AG04450 (cell line): ENCODE data around the gene ABCA2. TPM values are rescaled to one million over a fixed set of nuclear protein-coding genes. Genes with fewer than 3 reads are reported as not detected.

Source experiments
- CTCF ChIA-PET: fragments of 300-600, 350-600 bp; formaldehyde crosslinking; extraction: SDS; loops from one replicate; lab custom pipeline; 2022; ENCODE audit warnings: antibody characterized with exemption, inconsistent platforms; lab: Charles Lee
- POLR2A ChIA-PET: fragments of 350-600 bp; formaldehyde crosslinking; extraction: SDS; loops from one replicate; lab custom pipeline; 2021; ENCODE audit warnings: antibody characterized with exemption, inconsistent platforms; lab: Yijun Ruan, JAX
- DNase-seq: peaks from one replicate; pipeline ENCODE4 v3.0.0-alpha.2; 2011; ENCODE audit warnings: low read depth, low spot score
- H3K27ac ChIP-seq: one replicate; pipeline ENCODE4 v1.5.1; 2012; ENCODE audit warnings: low read depth, low read length, control low read depth
- H3K27me3 ChIP-seq: one replicate; pipeline ENCODE4 v1.6.0; 2012; ENCODE audit warnings: low read length; ENCODE audit not compliant: control insufficient read depth, insufficient read depth
- H3K4me3 ChIP-seq: 2 replicates; pipeline ENCODE4 v1.5.1; 2011; ENCODE audit warnings: mild to moderate bottlenecking, low read depth, low read length, control low read depth
- H3K9me3 ChIP-seq: 2 replicates; pipeline ENCODE4 v1.5.1; 2012; ENCODE audit warnings: low read length; ENCODE audit not compliant: control insufficient read depth, insufficient read depth
- CTCF ChIP-seq: IDR thresholded peaks from 2 replicates; pipeline ENCODE4 v1.5.1; 2011; ENCODE audit warnings: low read depth, low read length, control low read depth, inconsistent platforms
- polyA plus RNA-seq: library from polyadenylated mRNA; depleted of rRNA; stranded (reverse); fragments of >200 nt; gene quantifications from 2 replicates; pipeline ENCODE4 v1.2.3, GENCODE V29; 2011

Gene ABCA2
- polyA plus RNA-seq, 1 experiment = 4.7 TPM

- ChIA-PET CTCF (interaction anchor here (0.7 kb wide), 1 partner anchor 11 kb away, joined by 3 read pairs; no protein-coding TSS in a partner anchor), POLR2A (no interaction called here)
- H3K4me3 ChIP-seq = peak overlapping the region; percentile 58
- H3K27ac ChIP-seq = no peak overlapping the region
- peaks cover 6% of the 10 kb centered on the region; the same call in 1 of the 2 replicates for H3K9me3 ChIP-seq
- TF ChIP-seq CTCF = no peak
- no peaks in the 10 kb centered on the region for H3K27me3 ChIP-seq
- no peak for DNase-seq
Observed at GRCh38 chr9:137026828-137027227, 1.2 kb downstream of the ABCA2 start.

DNA sequence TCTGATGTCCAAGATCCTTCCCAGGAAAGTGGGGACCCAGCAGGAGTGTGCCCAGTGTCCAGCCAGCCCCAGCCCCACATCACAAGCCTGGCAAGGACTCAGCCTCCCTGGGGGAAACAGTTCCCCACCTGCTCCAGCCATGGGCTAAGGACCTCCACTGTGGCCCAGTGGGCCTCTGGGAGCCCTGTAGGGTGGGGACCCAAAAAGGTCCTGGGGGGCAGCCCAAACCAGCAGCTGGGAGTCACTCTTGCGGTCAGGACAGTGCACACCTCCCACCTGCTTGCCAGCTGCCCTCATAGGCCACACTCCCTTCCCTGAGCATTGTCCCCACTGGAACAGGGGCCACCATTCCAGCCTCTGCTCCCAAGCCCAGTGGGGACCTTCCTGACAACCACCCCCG, 1.7 kb downstream of the ABCA2 start:
- no peak for TF ChIP-seq CTCF
- no peaks in the 10 kb centered on the region for H3K27me3 ChIP-seq
- ChIA-PET CTCF (interaction anchor here (0.7 to 1.1 kb wide), 3 partner anchors 8 to 23 kb away, joined by 3 to 7 read pairs (median 3); no protein-coding TSS in a partner anchor), POLR2A (no interaction called here)
- H3K9me3 ChIP-seq = peaks cover 10% of the 10 kb centered on the region; the same call in 1 of the 2 replicates
- H3K4me3 ChIP-seq = no peak overlapping the region
- no peak for DNase-seq
- no peak overlapping the region for H3K27ac ChIP-seq

DNA sequence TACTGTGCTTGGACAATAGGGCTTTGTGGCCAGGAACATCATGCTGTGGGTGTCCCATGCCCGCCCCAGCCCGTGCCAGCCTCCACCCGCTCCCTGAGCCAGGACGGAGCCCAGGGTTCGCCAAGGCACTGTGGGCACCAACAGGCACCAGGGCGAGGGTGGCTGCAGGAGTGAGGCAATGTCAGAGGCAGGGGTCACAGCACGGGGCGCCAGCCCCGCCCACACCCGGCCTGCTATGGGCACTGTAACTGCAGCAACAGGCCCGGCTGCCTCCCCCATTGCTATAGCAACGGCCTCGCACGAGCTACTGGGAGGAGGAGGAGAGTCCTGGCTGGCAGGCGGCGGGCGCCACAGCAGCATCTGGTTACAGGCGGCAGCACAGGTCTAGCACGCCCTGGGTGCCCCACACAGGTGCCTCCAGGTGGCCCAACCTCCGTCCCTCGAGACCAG, 2.5 kb downstream of the ABCA2 start:
- Histone ChIP-seq H3K27me3 (no peaks in the 10 kb centered on the region), H3K4me3 (no peak overlapping the region), H3K9me3 (peaks cover 13% of the 10 kb centered on the region; the same call in 1 of the 2 replicates), H3K27ac (no peak overlapping the region)
- CTCF ChIA-PET = interaction anchor here (0.7 to 1.1 kb wide), 3 partner anchors 9 to 77 kb away, joined by 3 to 7 read pairs (median 3); no protein-coding TSS in a partner anchor
- no peak for DNase-seq
- POLR2A ChIA-PET = no interaction called here
- no peak for TF ChIP-seq CTCF

DNA sequence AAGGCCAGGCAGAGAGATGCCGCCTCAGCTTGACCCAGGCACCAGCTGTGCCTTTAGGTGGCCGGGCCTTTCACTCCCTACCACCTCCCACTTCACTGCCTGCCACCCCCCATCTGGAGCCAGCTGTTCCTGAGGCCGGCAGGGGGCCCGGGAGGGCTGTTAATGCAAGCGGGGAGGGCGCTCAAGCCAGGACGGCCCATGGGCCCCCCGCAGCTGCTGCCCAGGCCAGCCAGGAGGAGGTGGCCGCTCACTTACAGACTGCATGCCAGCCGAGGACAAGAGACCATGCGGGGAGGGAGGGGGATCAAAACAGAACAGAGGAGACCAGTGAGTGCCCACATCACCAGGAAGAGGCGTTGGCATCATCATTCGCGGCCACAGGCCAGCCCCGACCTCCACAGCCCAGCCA, 4.5 kb downstream of the ABCA2 start:
- H3K9me3 ChIP-seq = peaks cover 13% of the 10 kb centered on the region; the same call in 1 of the 2 replicates
- DNase-seq = no peak
- no peak for TF ChIP-seq CTCF
- no peak overlapping the region for H3K27ac ChIP-seq
- no peaks in the 10 kb centered on the region for H3K27me3 ChIP-seq
- H3K4me3 ChIP-seq = no peak overlapping the region
- CTCF ChIA-PET = no interaction called here
- POLR2A ChIA-PET = no interaction called here

DNA sequence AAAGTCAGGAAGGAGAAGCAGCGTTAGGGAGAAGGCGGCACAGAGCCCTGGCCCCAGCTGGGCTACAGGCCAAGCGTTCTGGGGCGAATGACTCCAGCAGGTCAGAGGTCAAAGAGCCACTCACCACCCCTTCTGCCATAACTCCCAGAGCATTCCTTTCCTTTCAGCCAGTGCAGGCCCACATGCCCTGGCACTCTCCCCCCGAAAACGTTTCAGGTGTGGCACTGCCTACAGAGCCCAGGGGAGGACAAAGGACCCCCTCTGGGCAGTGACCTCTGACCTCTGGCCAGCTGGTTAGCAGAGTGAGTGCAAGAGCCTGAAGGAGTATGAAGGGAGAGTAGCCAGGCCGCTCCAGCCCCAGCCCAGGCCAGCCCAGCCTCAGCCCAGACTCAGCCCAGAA, 4.9 kb downstream of the ABCA2 start:
- no peak for DNase-seq
- H3K27ac ChIP-seq = no peak overlapping the region
- peaks cover 13% of the 10 kb centered on the region; the same call in 1 of the 2 replicates for H3K9me3 ChIP-seq
- POLR2A ChIA-PET = no interaction called here
- CTCF ChIA-PET = no interaction called here
- TF ChIP-seq CTCF = no peak
- no peaks in the 10 kb centered on the region for H3K27me3 ChIP-seq
- H3K4me3 ChIP-seq = no peak overlapping the region
